CD4-positive, alpha-beta T cell (primary cell): ENCODE data around the gene PTTG1IP2. TPM values are rescaled to one million over a fixed set of nuclear protein-coding genes. Genes with fewer than 3 reads are reported as not detected.

Source experiments
- ATAC-seq: fragments of 200-7000 bp; cut with Tn5 transposase; one replicate; pipeline ENCODE4 v1.10.0; 2022; ENCODE audit warnings: mild to moderate bottlenecking; ENCODE audit not compliant: poor library complexity
- CTCF ChIA-PET: fragments of 350-600 bp; sonication (Branson Sonifier 250); formaldehyde crosslinking; loops from one replicate; lab custom pipeline; 2021; ENCODE audit warnings: antibody characterized with exemption, inconsistent platforms; lab: Charles Lee
- POLR2A ChIA-PET: fragments of 350-600 bp; sonication (Branson Sonifier 250); formaldehyde crosslinking; loops from one replicate; lab custom pipeline; 2021; ENCODE audit warnings: antibody characterized with exemption, inconsistent platforms; lab: Charles Lee
- DNase-seq, 14 experiments: peaks; one replicate each; pipeline ENCODE4 v3.0.0-alpha.2; 2013 to 2020; ENCODE audit warnings: mixed read lengths in 2 of 14
- H3K27ac ChIP-seq, 2 donors: one replicate each; pipeline versions ENCODE4 v1.5.1 to v1.7.0; 2013; ENCODE audit warnings: low read length in 2 of 2, low read depth in 1 of 2, mild to moderate bottlenecking in 1 of 2
- H3K27me3 ChIP-seq, 2 experiments: 1 replicate in 1 of 2; 2 replicates in 1 of 2; pipeline versions ENCODE4 v1.6.1 to v1.7.0; 2013; ENCODE audit warnings: low read length in 2 of 2, control low read depth in 1 of 2, mild to moderate bottlenecking in 1 of 2, moderate library complexity in 1 of 2; ENCODE audit not compliant: insufficient read depth in 2 of 2, control insufficient read depth in 1 of 2
- H3K36me3 ChIP-seq: one replicate; pipeline ENCODE4 v1.6.1; 2013; ENCODE audit warnings: low read length, control low read depth; ENCODE audit not compliant: insufficient read depth
- H3K4me1 ChIP-seq: one replicate; pipeline ENCODE4 v1.6.1; 2013; ENCODE audit warnings: low read length, control low read depth; ENCODE audit not compliant: insufficient read depth
- H3K4me3 ChIP-seq: one replicate; pipeline ENCODE4 v1.5.1; 2013; ENCODE audit warnings: mild to moderate bottlenecking, low read length, moderate library complexity
- H3K9me3 ChIP-seq, 2 experiments: 1 replicate in 1 of 2; 2 replicates in 1 of 2; pipeline versions ENCODE4 v1.6.1 to v1.7.0; 2013; ENCODE audit warnings: low read length in 2 of 2, mild to moderate bottlenecking in 2 of 2, control low read depth in 1 of 2, moderate library complexity in 1 of 2; ENCODE audit not compliant: control insufficient read depth in 1 of 2, insufficient read depth in 1 of 2
- H3K27ac Mint-ChIP-seq: one replicate; pipeline ENCODE4 v1.8.0; 2020; ENCODE audit warnings: mixed read lengths
- H3K27me3 Mint-ChIP-seq: one replicate; pipeline ENCODE4 v1.8.0; 2021; ENCODE audit warnings: mixed read lengths
- H3K36me3 Mint-ChIP-seq: one replicate; pipeline ENCODE4 v1.8.0; 2021; ENCODE audit warnings: low read depth, mixed read lengths
- H3K4me1 Mint-ChIP-seq: one replicate; pipeline ENCODE4 v1.8.0; 2021; ENCODE audit warnings: low read depth, mixed read lengths
- H3K4me3 Mint-ChIP-seq: one replicate; pipeline ENCODE4 v1.8.0; 2020; ENCODE audit warnings: mild to moderate bottlenecking, mixed read lengths
- H3K9me3 Mint-ChIP-seq: one replicate; pipeline ENCODE4 v1.8.0; 2020; ENCODE audit warnings: mixed read lengths
- intact Hi-C, 2 experiments: fragments of 100-400 bp; cut with DNase I in 1 of 2; cut with micrococcal nuclease in 1 of 2; formaldehyde crosslinking; loops; one replicate each; pipeline versions ENCODE4 v1.15.1 to v1.9.0; 2023 to 2025; cut with DNase I, micrococcal nuclease
- total RNA-seq, 174 experiments: library from RNA in 2 of 174; stranded (reverse) in 2 of 174; gene quantifications; one replicate each; pipeline ENCODE4 v1.2.3 and lab custom pipeline; 2021 to 2026
- TF ChIP-seq, protein P1 (sequence below): fragments of 200-600 bp; IDR thresholded peaks from one replicate; pipeline ENCODE4 v1.8.0; 2022; ENCODE audit warnings: antibody characterized with exemption, mild to moderate bottlenecking

Gene PTTG1IP2
- total RNA-seq, 2 experiments from 2014 or later: not detected

DNA sequence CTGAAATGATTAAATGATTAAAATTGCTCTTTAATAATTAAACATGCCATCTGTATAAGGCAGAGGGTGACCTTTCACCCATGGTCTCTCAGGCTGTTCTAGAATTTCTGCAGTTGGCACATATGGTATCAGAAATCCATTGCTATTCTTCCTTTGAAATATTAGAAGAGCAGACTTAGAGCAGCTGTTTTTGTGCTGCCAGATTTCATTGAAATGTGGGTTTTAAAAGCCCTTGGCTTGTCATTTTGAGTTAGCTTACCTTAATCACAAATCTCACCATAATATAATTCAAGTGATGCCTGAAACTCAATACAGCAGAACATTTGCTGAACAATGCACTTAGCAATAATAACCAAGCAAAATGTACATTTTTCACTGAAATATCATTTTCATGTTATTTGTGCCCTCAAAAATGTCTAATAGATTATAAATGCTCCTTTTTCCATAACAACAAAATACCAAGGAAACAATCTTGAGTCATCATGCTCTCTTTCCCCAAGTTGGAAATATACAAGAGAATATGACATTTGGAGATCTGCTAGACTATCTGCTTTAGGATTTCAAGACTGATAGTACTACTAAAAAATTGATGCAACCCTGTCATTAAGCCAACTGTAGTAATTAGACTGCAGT, 16.1 kb upstream of the PTTG1IP2 start:
- H3K27ac Mint-ChIP-seq: no peak overlapping the region
- H3K4me3 ChIP-seq: no peak overlapping the region
- no peaks in the 10 kb centered on the region for H3K27me3 ChIP-seq
- no peaks in the 10 kb centered on the region for H3K36me3 ChIP-seq
- no peaks in the 10 kb centered on the region for H3K9me3 Mint-ChIP-seq
- no peak for DNase-seq
- ChIA-PET POLR2A (no interaction called here), CTCF (no interaction called here)
- H3K4me1 Mint-ChIP-seq: peaks cover 6% of the 10 kb centered on the region
- no peak overlapping the region for H3K4me3 Mint-ChIP-seq
- no peaks in the 10 kb centered on the region for H3K9me3 ChIP-seq
- intact Hi-C loops: loop anchor here (10.0 kb wide), 2 partner anchors 581 to 1991 kb away; partner anchors contain the start of gene GATAD1 (in 1 of the 2)
- no peak overlapping the region for H3K27ac ChIP-seq
- H3K36me3 Mint-ChIP-seq: no peaks in the 10 kb centered on the region
- TF ChIP-seq, protein P1, sequence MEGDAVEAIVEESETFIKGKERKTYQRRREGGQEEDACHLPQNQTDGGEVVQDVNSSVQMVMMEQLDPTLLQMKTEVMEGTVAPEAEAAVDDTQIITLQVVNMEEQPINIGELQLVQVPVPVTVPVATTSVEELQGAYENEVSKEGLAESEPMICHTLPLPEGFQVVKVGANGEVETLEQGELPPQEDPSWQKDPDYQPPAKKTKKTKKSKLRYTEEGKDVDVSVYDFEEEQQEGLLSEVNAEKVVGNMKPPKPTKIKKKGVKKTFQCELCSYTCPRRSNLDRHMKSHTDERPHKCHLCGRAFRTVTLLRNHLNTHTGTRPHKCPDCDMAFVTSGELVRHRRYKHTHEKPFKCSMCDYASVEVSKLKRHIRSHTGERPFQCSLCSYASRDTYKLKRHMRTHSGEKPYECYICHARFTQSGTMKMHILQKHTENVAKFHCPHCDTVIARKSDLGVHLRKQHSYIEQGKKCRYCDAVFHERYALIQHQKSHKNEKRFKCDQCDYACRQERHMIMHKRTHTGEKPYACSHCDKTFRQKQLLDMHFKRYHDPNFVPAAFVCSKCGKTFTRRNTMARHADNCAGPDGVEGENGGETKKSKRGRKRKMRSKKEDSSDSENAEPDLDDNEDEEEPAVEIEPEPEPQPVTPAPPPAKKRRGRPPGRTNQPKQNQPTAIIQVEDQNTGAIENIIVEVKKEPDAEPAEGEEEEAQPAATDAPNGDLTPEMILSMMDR: no peak
- peaks cover 13% of the 10 kb centered on the region for H3K27me3 Mint-ChIP-seq
- H3K4me1 ChIP-seq: no peaks in the 10 kb centered on the region
- ATAC-seq: no peak

DNA sequence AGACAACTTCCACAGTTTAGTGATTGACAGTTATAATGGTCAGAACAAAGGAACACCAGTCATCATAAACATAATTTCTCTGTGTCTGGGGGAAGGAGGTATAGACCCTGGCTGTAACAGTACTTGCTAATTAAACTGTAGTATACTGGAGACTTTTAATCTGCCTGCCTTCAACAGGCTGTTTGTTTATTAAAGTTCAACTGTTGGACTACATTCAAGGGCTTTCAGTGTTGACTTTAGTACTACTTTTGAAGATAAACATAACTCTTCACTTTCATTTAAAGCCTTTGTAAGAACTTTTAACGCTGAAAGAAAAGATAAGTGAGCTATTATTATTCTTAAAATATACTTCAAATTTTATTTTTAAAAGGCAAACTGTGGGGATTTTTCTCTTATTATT, 15.5 kb upstream of the PTTG1IP2 start:
- ChIA-PET CTCF (no interaction called here), POLR2A (no interaction called here)
- intact Hi-C loops: loop anchor here (10.0 kb wide), 2 partner anchors 581 to 1991 kb away; partner anchors contain the start of gene GATAD1 (in 1 of the 2)
- Mint-ChIP-seq H3K9me3 (no peaks in the 10 kb centered on the region), H3K4me1 (peaks cover 6% of the 10 kb centered on the region), H3K27me3 (peaks cover 13% of the 10 kb centered on the region), H3K27ac (no peak overlapping the region), H3K36me3 (no peaks in the 10 kb centered on the region), H3K4me3 (no peak overlapping the region)
- Histone ChIP-seq H3K27me3 (no peaks in the 10 kb centered on the region), H3K36me3 (no peaks in the 10 kb centered on the region), H3K4me3 (no peak overlapping the region), H3K27ac (no peak overlapping the region), H3K9me3 (no peaks in the 10 kb centered on the region), H3K4me1 (no peaks in the 10 kb centered on the region)
- ATAC-seq: no peak
- TF ChIP-seq, protein P1: no peak
- no peak for DNase-seq

DNA sequence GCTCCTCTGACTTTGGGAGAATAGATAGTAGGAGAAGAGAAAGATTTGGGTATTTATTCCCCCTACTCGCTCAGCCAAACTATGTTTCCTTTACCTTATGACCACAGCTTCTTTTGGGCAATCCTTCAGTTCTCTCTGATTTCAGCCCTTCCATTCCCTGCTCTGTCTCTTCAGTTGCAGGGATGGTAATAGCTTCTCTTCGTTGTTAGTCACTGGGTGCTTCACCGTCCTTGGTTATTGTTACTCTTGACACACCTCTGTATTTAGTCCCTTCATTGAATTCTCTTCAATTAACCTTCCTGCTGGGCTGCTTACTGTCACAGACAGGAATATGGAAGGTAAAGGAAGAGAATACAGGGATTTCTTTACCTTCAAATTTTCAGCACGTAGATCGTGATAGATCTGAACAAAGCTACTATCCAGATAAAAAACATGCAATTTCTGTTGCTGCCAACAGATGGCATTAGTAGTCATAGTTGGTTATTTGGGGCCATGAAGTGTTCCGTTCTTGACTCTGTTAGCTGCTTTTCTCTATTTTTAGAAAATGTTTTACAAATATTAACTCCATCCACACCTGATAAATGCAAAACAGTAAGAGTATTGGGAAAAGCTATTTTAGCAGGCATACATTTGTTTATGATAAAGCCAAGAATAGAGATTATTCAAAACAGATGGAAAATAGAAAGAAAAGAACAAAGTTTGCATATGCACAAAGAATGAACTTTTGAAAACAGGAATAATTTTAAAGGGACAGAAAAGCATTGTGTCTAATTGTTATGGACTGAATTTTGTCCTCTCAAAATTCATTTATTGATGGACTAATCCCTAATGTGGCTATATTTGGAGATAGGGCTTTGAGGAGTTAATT, 14.0 kb upstream of the PTTG1IP2 start:
- Mint-ChIP-seq H3K27ac (no peak overlapping the region), H3K36me3 (no peaks in the 10 kb centered on the region), H3K4me3 (no peak overlapping the region), H3K4me1 (peaks cover 6% of the 10 kb centered on the region), H3K9me3 (no peaks in the 10 kb centered on the region), H3K27me3 (peaks cover 13% of the 10 kb centered on the region)
- Histone ChIP-seq H3K4me1 (no peaks in the 10 kb centered on the region), H3K27me3 (no peaks in the 10 kb centered on the region), H3K9me3 (no peaks in the 10 kb centered on the region), H3K4me3 (no peak overlapping the region), H3K27ac (no peak overlapping the region), H3K36me3 (no peaks in the 10 kb centered on the region)
- DNase-seq (peak in 3 of 14 experiments; percentile 52 to 60 (median 56)), ATAC-seq (peak; percentile 72)
- TF ChIP-seq, protein P1: peak; percentile 67
- intact Hi-C loops: loop anchor here (10.0 kb wide), 2 partner anchors 579 to 1989 kb away; partner anchors contain the start of gene GATAD1 (in 1 of the 2)
- POLR2A ChIA-PET: interaction anchor here (0.6 kb wide), 1 partner anchor 27 kb away, joined by 3 read pairs; no protein-coding TSS in a partner anchor
- CTCF ChIA-PET: interaction anchor here (0.6 to 1.6 kb wide), 9 partner anchors 10 to 1992 kb away, joined by 3 to 7 read pairs (median 4); partner anchors contain the start of gene GATAD1
